ENCODE data around the gene RSPH6A. TPM values are rescaled to one million over a fixed set of nuclear protein-coding genes. Genes with fewer than 3 reads are reported as not detected.

Gene RSPH6A
- total RNA-seq, 1 experiment from 2014 or later, result 0.39 TPM

DNA sequence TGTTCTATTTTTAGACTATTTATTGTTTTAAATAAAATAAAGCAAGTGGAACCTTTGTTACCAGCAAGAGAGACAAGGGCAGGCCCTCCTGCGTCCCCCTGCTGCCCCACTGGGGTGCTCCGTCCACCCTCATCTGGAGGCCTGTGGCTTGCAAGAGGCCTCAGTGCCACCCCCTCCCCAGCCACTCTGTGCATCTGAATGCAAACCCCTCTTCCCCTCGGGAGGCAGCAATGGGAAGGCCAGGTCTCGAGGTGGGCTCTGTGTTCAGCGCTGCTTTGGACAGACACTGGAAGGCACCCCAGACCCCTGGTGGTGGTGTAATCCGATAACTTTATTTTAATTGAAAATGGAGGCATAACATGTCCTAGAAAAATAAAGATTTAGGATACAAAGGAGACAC lies 50.6 kb downstream of the RSPH6A start:
- CTCF ChIA-PET, result interaction anchor here (1.0 to 1.8 kb wide), 6 partner anchors 10 to 72 kb away, joined by 3 to 8 read pairs (median 6); partner anchors contain the start of genes FBXO46, QPCTL and SNRPD2
- DNase-seq (ENCODE audit: low spot score), result no peak
- no peaks in the 10 kb centered on the region for H3K9me3 Mint-ChIP-seq
- no peaks in the 10 kb centered on the region for H3K36me3 Mint-ChIP-seq
- ATAC-seq, result no peak
- H3K4me3 Mint-ChIP-seq, result peak overlapping the region; percentile 48
- H3K27me3 Mint-ChIP-seq (ENCODE audit: low read depth), result peaks cover 4% of the 10 kb centered on the region
- H3K4me1 Mint-ChIP-seq, result peaks cover 18% of the 10 kb centered on the region
- no peak for TF ChIP-seq ZNF219 (CRISPR knock-in tag; IDR thresholded peaks at IDR 0.05; ENCODE audit: borderline replicate concordance)
- TF ChIP-seq, protein P1, sequence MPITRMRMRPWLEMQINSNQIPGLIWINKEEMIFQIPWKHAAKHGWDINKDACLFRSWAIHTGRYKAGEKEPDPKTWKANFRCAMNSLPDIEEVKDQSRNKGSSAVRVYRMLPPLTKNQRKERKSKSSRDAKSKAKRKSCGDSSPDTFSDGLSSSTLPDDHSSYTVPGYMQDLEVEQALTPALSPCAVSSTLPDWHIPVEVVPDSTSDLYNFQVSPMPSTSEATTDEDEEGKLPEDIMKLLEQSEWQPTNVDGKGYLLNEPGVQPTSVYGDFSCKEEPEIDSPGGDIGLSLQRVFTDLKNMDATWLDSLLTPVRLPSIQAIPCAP (CRISPR knock-in tag; IDR thresholded peaks at IDR 0.05), result no peak
- TF ChIP-seq, protein P2, sequence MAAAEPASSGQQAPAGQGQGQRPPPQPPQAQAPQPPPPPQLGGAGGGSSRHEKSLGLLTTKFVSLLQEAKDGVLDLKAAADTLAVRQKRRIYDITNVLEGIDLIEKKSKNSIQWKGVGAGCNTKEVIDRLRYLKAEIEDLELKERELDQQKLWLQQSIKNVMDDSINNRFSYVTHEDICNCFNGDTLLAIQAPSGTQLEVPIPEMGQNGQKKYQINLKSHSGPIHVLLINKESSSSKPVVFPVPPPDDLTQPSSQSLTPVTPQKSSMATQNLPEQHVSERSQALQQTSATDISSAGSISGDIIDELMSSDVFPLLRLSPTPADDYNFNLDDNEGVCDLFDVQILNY (CRISPR knock-in tag; IDR thresholded peaks at IDR 0.05), result no peak
- no peak for TF ChIP-seq USF1 (CRISPR knock-in tag; IDR thresholded peaks at IDR 0.05)
- TF ChIP-seq ZNF396 (CRISPR knock-in tag; IDR thresholded peaks at IDR 0.05; ENCODE audit: borderline replicate concordance), result no peak
- TF ChIP-seq, protein P3, sequence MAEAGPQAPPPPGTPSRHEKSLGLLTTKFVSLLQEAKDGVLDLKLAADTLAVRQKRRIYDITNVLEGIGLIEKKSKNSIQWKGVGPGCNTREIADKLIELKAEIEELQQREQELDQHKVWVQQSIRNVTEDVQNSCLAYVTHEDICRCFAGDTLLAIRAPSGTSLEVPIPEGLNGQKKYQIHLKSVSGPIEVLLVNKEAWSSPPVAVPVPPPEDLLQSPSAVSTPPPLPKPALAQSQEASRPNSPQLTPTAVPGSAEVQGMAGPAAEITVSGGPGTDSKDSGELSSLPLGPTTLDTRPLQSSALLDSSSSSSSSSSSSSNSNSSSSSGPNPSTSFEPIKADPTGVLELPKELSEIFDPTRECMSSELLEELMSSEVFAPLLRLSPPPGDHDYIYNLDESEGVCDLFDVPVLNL (CRISPR knock-in tag; IDR thresholded peaks at IDR 0.05; ENCODE audit: borderline replicate concordance, low read depth), result no peak
- TF ChIP-seq ZNF232 (CRISPR knock-in tag; IDR thresholded peaks at IDR 0.05), result no peak
- TF ChIP-seq FOXK1 (CRISPR knock-in tag; IDR thresholded peaks at IDR 0.05), result no peak
- no peak for TF ChIP-seq ESRRA (CRISPR knock-in tag; IDR thresholded peaks at IDR 0.05; ENCODE audit: borderline replicate concordance)
- TF ChIP-seq ZNF671 (CRISPR knock-in tag; IDR thresholded peaks at IDR 0.05), result no peak
- TF ChIP-seq, protein P4, sequence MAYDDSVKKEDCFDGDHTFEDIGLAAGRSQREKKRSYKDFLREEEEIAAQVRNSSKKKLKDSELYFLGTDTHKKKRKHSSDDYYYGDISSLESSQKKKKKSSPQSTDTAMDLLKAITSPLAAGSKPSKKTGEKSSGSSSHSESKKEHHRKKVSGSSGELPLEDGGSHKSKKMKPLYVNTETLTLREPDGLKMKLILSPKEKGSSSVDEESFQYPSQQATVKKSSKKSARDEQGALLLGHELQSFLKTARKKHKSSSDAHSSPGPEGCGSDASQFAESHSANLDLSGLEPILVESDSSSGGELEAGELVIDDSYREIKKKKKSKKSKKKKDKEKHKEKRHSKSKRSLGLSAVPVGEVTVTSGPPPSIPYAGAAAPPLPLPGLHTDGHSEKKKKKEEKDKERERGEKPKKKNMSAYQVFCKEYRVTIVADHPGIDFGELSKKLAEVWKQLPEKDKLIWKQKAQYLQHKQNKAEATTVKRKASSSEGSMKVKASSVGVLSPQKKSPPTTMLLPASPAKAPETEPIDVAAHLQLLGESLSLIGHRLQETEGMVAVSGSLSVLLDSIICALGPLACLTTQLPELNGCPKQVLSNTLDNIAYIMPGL (CRISPR knock-in tag; IDR thresholded peaks at IDR 0.05), result no peak
- TF ChIP-seq EMX1 (CRISPR knock-in tag; IDR thresholded peaks at IDR 0.05), result no peak
- TF ChIP-seq PRDM15 (CRISPR knock-in tag; IDR thresholded peaks at IDR 0.05), result no peak
- TF ChIP-seq KAT7 (CRISPR knock-in tag; IDR thresholded peaks at IDR 0.05; ENCODE audit: borderline replicate concordance), result no peak
- TF ChIP-seq ZNF423 (CRISPR knock-in tag; IDR thresholded peaks at IDR 0.05), result no peak
- no peak for TF ChIP-seq GTF2I (CRISPR knock-in tag; conservative IDR thresholded peaks at IDR 0.05)
- TF ChIP-seq, protein P5, sequence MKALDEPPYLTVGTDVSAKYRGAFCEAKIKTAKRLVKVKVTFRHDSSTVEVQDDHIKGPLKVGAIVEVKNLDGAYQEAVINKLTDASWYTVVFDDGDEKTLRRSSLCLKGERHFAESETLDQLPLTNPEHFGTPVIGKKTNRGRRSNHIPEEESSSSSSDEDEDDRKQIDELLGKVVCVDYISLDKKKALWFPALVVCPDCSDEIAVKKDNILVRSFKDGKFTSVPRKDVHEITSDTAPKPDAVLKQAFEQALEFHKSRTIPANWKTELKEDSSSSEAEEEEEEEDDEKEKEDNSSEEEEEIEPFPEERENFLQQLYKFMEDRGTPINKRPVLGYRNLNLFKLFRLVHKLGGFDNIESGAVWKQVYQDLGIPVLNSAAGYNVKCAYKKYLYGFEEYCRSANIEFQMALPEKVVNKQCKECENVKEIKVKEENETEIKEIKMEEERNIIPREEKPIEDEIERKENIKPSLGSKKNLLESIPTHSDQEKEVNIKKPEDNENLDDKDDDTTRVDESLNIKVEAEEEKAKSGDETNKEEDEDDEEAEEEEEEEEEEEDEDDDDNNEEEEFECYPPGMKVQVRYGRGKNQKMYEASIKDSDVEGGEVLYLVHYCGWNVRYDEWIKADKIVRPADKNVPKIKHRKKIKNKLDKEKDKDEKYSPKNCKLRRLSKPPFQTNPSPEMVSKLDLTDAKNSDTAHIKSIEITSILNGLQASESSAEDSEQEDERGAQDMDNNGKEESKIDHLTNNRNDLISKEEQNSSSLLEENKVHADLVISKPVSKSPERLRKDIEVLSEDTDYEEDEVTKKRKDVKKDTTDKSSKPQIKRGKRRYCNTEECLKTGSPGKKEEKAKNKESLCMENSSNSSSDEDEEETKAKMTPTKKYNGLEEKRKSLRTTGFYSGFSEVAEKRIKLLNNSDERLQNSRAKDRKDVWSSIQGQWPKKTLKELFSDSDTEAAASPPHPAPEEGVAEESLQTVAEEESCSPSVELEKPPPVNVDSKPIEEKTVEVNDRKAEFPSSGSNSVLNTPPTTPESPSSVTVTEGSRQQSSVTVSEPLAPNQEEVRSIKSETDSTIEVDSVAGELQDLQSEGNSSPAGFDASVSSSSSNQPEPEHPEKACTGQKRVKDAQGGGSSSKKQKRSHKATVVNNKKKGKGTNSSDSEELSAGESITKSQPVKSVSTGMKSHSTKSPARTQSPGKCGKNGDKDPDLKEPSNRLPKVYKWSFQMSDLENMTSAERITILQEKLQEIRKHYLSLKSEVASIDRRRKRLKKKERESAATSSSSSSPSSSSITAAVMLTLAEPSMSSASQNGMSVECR (CRISPR knock-in tag; IDR thresholded peaks at IDR 0.05; ENCODE audit: borderline replicate concordance), result no peak
- POLR2A ChIA-PET, result interaction anchor here (0.6 to 1.8 kb wide), 4 partner anchors 47 to 72 kb away, joined by 3 to 8 read pairs (median 5); partner anchors contain the start of gene QPCTL
- H3K27ac Mint-ChIP-seq, result peak overlapping the region; percentile 57

Measured in WTC11 (cell line).